Fibroblast of villous mesenchyme (primary cell): ENCODE results near the gene TSC22D1. TPM values are rescaled to one million over a fixed set of nuclear protein-coding genes. Genes with fewer than 3 reads are reported as not detected.

Source experiments
- DNase-seq: peaks from one replicate; pipeline ENCODE4 v3.0.0-alpha.2; 2010; ENCODE audit warnings: low read depth
- H3K4me3 ChIP-seq: 2 replicates; pipeline ENCODE4 v1.5.1; 2011; ENCODE audit warnings: low read depth, mild to moderate bottlenecking, low read length
- total RNA-seq: library from RNA; depleted of rRNA; stranded (reverse); fragments of >200 nt; gene quantifications from 2 replicates; pipeline ENCODE4 v1.2.3, GENCODE V29; 2012
- TF ChIP-seq, protein P1 (sequence below): IDR thresholded peaks from 2 replicates; pipeline ENCODE4 v1.5.1; 2012; ENCODE audit warnings: low read depth, mild to moderate bottlenecking, low read length; ENCODE audit not compliant: insufficient read depth

Gene TSC22D1
- total RNA-seq, 1 donor, result 54.8 TPM

DNA sequence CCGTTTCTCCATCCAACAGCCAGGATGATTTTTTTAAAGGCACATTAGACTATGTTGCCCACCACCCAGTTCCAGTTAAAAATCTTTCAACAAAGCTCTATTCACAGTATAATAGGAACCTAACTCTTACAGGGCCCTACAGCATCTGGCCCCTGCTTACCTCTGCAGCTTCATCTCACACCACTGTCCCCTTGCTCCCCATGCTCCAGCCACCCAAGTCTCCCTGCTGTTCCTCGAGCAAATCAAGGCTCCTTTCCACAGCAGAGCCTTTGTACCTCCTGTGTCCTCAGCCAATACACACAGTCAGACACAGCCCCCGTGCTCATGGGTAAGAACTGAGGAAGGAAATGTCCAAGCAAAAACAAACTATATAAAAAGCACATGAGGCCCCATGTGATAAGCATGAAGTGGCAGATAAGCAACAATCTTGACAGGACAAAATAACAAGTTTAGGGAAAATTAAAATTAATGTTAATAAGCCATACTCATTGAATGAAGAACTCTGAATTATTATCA is 67.5 kb downstream of the TSC22D1 start:
- H3K4me3 ChIP-seq, result no peak overlapping the region
- no peak for DNase-seq
- TF ChIP-seq, protein P1, sequence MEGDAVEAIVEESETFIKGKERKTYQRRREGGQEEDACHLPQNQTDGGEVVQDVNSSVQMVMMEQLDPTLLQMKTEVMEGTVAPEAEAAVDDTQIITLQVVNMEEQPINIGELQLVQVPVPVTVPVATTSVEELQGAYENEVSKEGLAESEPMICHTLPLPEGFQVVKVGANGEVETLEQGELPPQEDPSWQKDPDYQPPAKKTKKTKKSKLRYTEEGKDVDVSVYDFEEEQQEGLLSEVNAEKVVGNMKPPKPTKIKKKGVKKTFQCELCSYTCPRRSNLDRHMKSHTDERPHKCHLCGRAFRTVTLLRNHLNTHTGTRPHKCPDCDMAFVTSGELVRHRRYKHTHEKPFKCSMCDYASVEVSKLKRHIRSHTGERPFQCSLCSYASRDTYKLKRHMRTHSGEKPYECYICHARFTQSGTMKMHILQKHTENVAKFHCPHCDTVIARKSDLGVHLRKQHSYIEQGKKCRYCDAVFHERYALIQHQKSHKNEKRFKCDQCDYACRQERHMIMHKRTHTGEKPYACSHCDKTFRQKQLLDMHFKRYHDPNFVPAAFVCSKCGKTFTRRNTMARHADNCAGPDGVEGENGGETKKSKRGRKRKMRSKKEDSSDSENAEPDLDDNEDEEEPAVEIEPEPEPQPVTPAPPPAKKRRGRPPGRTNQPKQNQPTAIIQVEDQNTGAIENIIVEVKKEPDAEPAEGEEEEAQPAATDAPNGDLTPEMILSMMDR, result no peak

DNA sequence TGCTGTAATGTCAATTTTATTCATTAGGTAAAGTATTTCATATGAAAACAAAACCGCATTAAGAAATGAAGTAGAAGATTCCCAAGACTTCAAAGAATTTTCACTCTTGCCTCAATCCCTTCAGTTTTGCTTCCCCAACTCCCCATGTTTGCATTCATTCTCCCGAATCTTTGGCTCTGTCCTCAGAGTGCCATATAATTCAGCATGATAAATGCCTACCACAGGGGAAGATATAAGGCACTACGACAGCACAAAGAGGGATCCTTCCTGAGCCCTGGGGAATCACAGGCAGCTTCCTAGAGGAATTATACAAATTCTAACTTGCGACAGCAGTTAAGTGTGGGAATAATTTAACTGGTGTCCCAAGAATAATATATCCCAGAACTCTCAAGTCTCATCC is 68.5 kb downstream of the TSC22D1 start:
- H3K4me3 ChIP-seq, result no peak overlapping the region
- TF ChIP-seq, protein P1, result no peak
- no peak for DNase-seq

DNA sequence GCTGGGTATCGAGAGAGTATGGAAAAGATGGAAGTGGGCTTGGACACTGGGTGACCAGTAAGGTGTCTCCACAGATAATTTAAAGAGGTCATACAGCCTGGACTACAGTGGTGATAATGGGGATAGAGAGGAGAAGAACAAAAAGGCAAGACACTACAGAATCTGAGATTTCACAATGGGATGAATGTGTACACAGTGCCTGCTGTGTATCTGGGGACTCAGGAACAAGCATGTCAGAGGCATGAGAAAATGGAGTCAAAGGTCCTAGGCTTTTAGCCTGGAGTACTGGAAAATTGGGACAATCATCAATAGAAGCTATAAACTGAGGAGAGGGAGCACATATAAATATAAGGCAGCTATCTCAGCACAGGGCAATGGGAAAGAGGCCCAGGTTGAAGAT is 69.4 kb downstream of the TSC22D1 start:
- H3K4me3 ChIP-seq, result no peak overlapping the region
- DNase-seq, result no peak
- TF ChIP-seq, protein P1, result no peak

DNA sequence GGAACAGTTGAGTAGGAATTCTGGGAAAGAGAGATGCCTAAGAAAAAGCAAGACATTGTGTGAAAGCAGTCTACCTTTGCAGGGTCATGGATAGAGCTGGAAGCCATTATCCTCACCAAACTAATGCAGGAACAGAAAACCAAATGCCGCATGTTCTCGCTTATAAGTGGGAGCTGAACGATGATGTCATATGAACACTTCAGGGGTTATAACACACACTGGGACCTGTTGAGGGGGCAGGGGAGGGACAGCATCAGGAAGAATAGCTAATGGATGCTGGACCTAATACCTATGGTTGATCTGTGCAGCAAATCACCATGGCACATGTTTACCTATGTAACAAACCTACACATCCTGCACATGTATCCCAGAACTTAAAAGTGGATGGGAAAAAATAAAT is 69.9 kb downstream of the TSC22D1 start:
- no peak overlapping the region for H3K4me3 ChIP-seq
- TF ChIP-seq, protein P1, result no peak
- no peak for DNase-seq

DNA sequence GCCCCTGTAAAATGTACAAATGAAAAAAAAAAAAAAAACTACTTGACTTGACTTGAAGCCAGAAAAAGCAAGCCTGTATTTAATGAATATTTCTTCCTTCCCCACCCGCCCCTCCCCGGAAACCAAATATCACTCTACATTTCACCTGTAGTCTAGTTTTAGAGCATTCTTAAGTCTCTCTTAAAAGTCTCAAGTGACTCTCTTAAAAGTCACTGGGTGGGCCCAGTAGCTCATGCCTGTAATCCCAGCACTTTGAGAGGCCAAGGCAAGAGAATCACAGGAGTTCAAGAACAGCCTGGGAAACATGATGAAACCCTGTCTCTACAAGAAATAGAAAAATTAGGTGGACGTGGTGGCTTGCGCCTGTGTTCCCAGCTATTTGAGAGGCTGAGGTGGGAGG is 72.0 kb downstream of the TSC22D1 start:
- DNase-seq, result no peak
- TF ChIP-seq, protein P1, result no peak
- H3K4me3 ChIP-seq, result no peak overlapping the region

DNA sequence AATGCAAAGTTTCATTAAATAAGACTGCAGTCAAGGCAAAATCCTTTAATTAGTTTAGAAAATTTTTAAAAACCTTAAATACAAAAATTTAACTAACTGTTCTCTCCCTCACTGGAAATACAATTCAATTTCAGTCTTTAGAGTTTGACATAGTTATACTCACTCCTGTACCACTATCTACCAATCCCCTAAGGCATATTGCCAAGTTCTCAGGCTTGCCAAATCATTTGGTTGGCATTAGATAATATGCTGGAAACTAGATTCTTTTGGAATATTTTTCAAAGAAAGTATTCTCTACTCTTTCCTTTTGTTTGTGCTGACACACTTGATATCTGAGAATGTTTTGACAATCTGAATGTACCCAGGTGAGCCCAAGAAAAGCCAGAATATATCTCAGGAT is 77.2 kb downstream of the TSC22D1 start:
- DNase-seq, result no peak
- no peak overlapping the region for H3K4me3 ChIP-seq
- TF ChIP-seq, protein P1, result no peak

DNA sequence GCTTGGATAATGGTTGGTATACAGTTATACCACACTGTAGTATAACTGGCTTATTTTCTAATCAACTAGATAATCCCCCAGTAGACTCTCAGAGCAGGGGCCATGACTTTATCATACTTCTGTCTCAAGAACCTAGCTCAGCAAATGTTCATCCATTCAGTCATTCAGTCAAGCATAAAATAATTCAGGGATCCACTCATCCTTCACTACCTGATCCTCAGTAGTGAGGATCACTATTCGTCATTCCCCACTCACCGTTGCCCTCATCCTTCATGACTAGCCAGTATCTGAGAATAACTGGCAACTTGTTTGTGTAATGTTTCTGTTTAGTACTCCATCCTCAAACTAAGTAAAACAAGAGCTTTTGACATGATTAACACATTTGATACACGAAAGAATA is 77.6 kb downstream of the TSC22D1 start:
- TF ChIP-seq, protein P1, result no peak
- DNase-seq, result no peak
- no peak overlapping the region for H3K4me3 ChIP-seq
